ENCODE measurements around the gene BCLAF3. TPM values are rescaled to one million over a fixed set of nuclear protein-coding genes. Genes with fewer than 3 reads are reported as not detected.

Gene BCLAF3
- total RNA-seq, 4 donors from 2014 or later: 16.5 to 20.6 (median 18.1) TPM

- Histone ChIP-seq H3K9me3 (no peaks in the 10 kb centered on the region), H3K4me1 (no peaks in the 10 kb centered on the region), H3K36me3 (no peaks in the 10 kb centered on the region), H3K4me3 (no peak overlapping the region), H3K27ac (no peak overlapping the region), H3K27me3 (no peaks in the 10 kb centered on the region)
- WGBS, 2 donors (ENCODE audit: low coverage in 1 of 2): 75 to 100% methylated on average over 1 of the region's 1 CpG
- in situ Hi-C loops (cut with MboI; ENCODE audit: low pct_ligation_motif_present in 1 of 4, low pct_unique_long_range_greater_than_20kb in 1 of 4, low sequenced_read_pairs in 3 of 4) (no loop called here), intact Hi-C loops (cut with DNase I; ENCODE audit: low total_unique reads) (no loop called here)
- TF ChIP-seq CTCF (IDR thresholded peaks at IDR 0.05): no peak
- TF ChIP-seq POLR2AphosphoS5 (IDR thresholded peaks at IDR 0.05): no peak
- TF ChIP-seq POLR2A (IDR thresholded peaks at IDR 0.05): no peak
- no peak for TF ChIP-seq EP300 (IDR thresholded peaks at IDR 0.05; ENCODE audit: low read depth)
- DNase-seq: no peak
Observed at GRCh38 chrX:19947612-19948011, 43.2 kb downstream of the BCLAF3 start.

Small RNA genes lying within 50 kb of the gene (small RNA-seq; reads per million reads assigned to genes)
- 0 to 1.1 (median 0.27) reads per million in 4 donors for gene MIR23C
- 0 reads per million in 4 donors for gene RF00019

Other genes starting within 250 kb of the BCLAF3 start
- gene SH3KBP1, start 103.5 kb downstream of the BCLAF3 start, total RNA-seq: 10 to 100 TPM; 15.0 to 62.9 (median 29.9) TPM
- 1 to 10 TPM in 3 of 4 donors, not detected in 1; 2.1 to 4.4 (median 2.2) TPM for gene MAP7D2, start 125.8 kb upstream of the BCLAF3 start, total RNA-seq
- 10 to 100 TPM; 10.7 to 45.9 (median 19.9) TPM for gene EIF1AX, start 150.8 kb upstream of the BCLAF3 start, total RNA-seq